Stimulated activated memory B cell treated with anti-CD40 and anti-IgM and Interleukin-4, amounts not matched to agents 10 μg/mL and 1 μg/mL and 100 μg/mL, for 72 hours (primary cell): ENCODE results near the gene ALAS1.

ENCODE experiments used
- ATAC-seq: fragments of 150-1000 bp; cut with Tn5 transposase; 2 replicates; pipeline ENCODE4 v1.10.0; 2021
- H3K27ac Mint-ChIP-seq: one replicate; pipeline ENCODE4 v1.8.0; 2022; ENCODE audit warnings: mild to moderate bottlenecking, mixed read lengths
- H3K27me3 Mint-ChIP-seq: one replicate; pipeline ENCODE4 v1.8.0; 2022; ENCODE audit warnings: mixed read lengths
- H3K36me3 Mint-ChIP-seq: one replicate; pipeline ENCODE4 v1.8.0; 2022; ENCODE audit warnings: mixed read lengths
- H3K4me1 Mint-ChIP-seq: one replicate; pipeline ENCODE4 v1.8.0; 2022; ENCODE audit warnings: mixed read lengths
- H3K4me3 Mint-ChIP-seq: one replicate; pipeline ENCODE4 v1.8.0; 2022; ENCODE audit warnings: mild to moderate bottlenecking, moderate library complexity, mixed read lengths
- H3K9me3 Mint-ChIP-seq: one replicate; pipeline ENCODE4 v1.8.0; 2022; ENCODE audit warnings: mixed read lengths

Gene ALAS1

GRCh38 chr3:52203701-52204100, 5.7 kb downstream of the ALAS1 start:
- peak overlapping the region; percentile 36 for H3K27ac Mint-ChIP-seq
- no peaks in the 10 kb centered on the region for H3K9me3 Mint-ChIP-seq
- H3K36me3 Mint-ChIP-seq: peaks cover 64% of the 10 kb centered on the region
- H3K4me1 Mint-ChIP-seq: peaks cover 38% of the 10 kb centered on the region
- no peak for ATAC-seq
- no peaks in the 10 kb centered on the region for H3K27me3 Mint-ChIP-seq
- no peak overlapping the region for H3K4me3 Mint-ChIP-seq

GRCh38 chr3:52204337-52205073, 6.5 kb downstream of the ALAS1 start:
- H3K36me3 Mint-ChIP-seq: peaks cover 70% of the 10 kb centered on the region

GRCh38 chr3:52205727-52206372, 7.9 kb downstream of the ALAS1 start:
- peaks cover 77% of the 10 kb centered on the region for H3K36me3 Mint-ChIP-seq
- H3K9me3 Mint-ChIP-seq: no peaks in the 10 kb centered on the region
- peaks cover 24% of the 10 kb centered on the region for H3K4me1 Mint-ChIP-seq
- no peak overlapping the region for H3K27ac Mint-ChIP-seq
- no peak for ATAC-seq
- no peaks in the 10 kb centered on the region for H3K27me3 Mint-ChIP-seq
- no peak overlapping the region for H3K4me3 Mint-ChIP-seq

More at GRCh38 chr3:52204337-52205073, 6.5 kb downstream of the ALAS1 start:
- no peaks in the 10 kb centered on the region for H3K27me3 Mint-ChIP-seq
- no peak for ATAC-seq
- no peak overlapping the region for H3K4me3 Mint-ChIP-seq
- no peaks in the 10 kb centered on the region for H3K9me3 Mint-ChIP-seq
- H3K27ac Mint-ChIP-seq: no peak overlapping the region
- H3K4me1 Mint-ChIP-seq: peaks cover 30% of the 10 kb centered on the region

GRCh38 chr3:52208556-52208955, 10.6 kb downstream of the ALAS1 start:
- Mint-ChIP-seq H3K9me3 (no peaks in the 10 kb centered on the region), H3K4me1 (no peaks in the 10 kb centered on the region), H3K27ac (no peak overlapping the region), H3K36me3 (peaks cover 74% of the 10 kb centered on the region), H3K27me3 (no peaks in the 10 kb centered on the region), H3K4me3 (no peak overlapping the region)
- no peak for ATAC-seq

- peak overlapping the region; percentile 30 for H3K27ac Mint-ChIP-seq
- no peak for ATAC-seq
- no peaks in the 10 kb centered on the region for H3K27me3 Mint-ChIP-seq
- no peak overlapping the region for H3K4me3 Mint-ChIP-seq
- peaks cover 73% of the 10 kb centered on the region for H3K36me3 Mint-ChIP-seq
- no peaks in the 10 kb centered on the region for H3K9me3 Mint-ChIP-seq
- H3K4me1 Mint-ChIP-seq: peaks cover 4% of the 10 kb centered on the region
Observed at GRCh38 chr3:52210037-52210436, 12.1 kb downstream of the ALAS1 start.

- Mint-ChIP-seq H3K4me3 (no peak overlapping the region), H3K27ac (no peak overlapping the region), H3K27me3 (no peaks in the 10 kb centered on the region), H3K4me1 (peaks cover 10% of the 10 kb centered on the region), H3K9me3 (no peaks in the 10 kb centered on the region), H3K36me3 (peaks cover 77% of the 10 kb centered on the region)
- no peak for ATAC-seq
Observed at GRCh38 chr3:52210550-52211046, 12.6 kb downstream of the ALAS1 start.

- no peak for ATAC-seq
- Mint-ChIP-seq H3K27me3 (no peaks in the 10 kb centered on the region), H3K9me3 (no peaks in the 10 kb centered on the region), H3K4me3 (no peak overlapping the region), H3K4me1 (peaks cover 13% of the 10 kb centered on the region), H3K36me3 (peaks cover 80% of the 10 kb centered on the region), H3K27ac (no peak overlapping the region)
Observed at GRCh38 chr3:52211268-52211891, 13.4 kb downstream of the ALAS1 start.

- no peak overlapping the region for H3K27ac Mint-ChIP-seq
Observed at GRCh38 chr3:52213005-52213404, 15.0 kb downstream of the ALAS1 start.

GRCh38 chr3:52213901-52214300, 15.9 kb downstream of the ALAS1 start:
- no peaks in the 10 kb centered on the region for H3K27me3 Mint-ChIP-seq
- peaks cover 38% of the 10 kb centered on the region for H3K4me1 Mint-ChIP-seq
- H3K9me3 Mint-ChIP-seq: no peaks in the 10 kb centered on the region
- ATAC-seq: no peak
- H3K4me3 Mint-ChIP-seq: no peak overlapping the region
- H3K27ac Mint-ChIP-seq: no peak overlapping the region
- H3K36me3 Mint-ChIP-seq: peaks cover 68% of the 10 kb centered on the region

More at GRCh38 chr3:52213005-52213404, 15.0 kb downstream of the ALAS1 start:
- peaks cover 29% of the 10 kb centered on the region for H3K4me1 Mint-ChIP-seq
- no peaks in the 10 kb centered on the region for H3K27me3 Mint-ChIP-seq
- H3K36me3 Mint-ChIP-seq: peaks cover 76% of the 10 kb centered on the region
- no peak overlapping the region for H3K4me3 Mint-ChIP-seq
- ATAC-seq: no peak
- no peaks in the 10 kb centered on the region for H3K9me3 Mint-ChIP-seq

- Mint-ChIP-seq H3K4me1 (peaks cover 52% of the 10 kb centered on the region), H3K9me3 (no peaks in the 10 kb centered on the region), H3K4me3 (no peak overlapping the region), H3K27me3 (no peaks in the 10 kb centered on the region), H3K36me3 (peaks cover 63% of the 10 kb centered on the region), H3K27ac (no peak overlapping the region)
- no peak for ATAC-seq
Observed at GRCh38 chr3:52215351-52215750, 17.4 kb downstream of the ALAS1 start.

- Mint-ChIP-seq H3K9me3 (no peaks in the 10 kb centered on the region), H3K27me3 (no peaks in the 10 kb centered on the region), H3K27ac (peak overlapping the region; percentile 40), H3K4me1 (peaks cover 66% of the 10 kb centered on the region), H3K36me3 (peaks cover 57% of the 10 kb centered on the region), H3K4me3 (no peak overlapping the region)
- ATAC-seq: no peak
Observed at GRCh38 chr3:52216585-52217408, 18.8 kb downstream of the ALAS1 start.

GRCh38 chr3:52217409-52217805, 19.4 kb downstream of the ALAS1 start:
- H3K9me3 Mint-ChIP-seq: no peaks in the 10 kb centered on the region
- ATAC-seq: no peak
- H3K4me1 Mint-ChIP-seq: peaks cover 72% of the 10 kb centered on the region
- H3K27ac Mint-ChIP-seq: peak overlapping the region; percentile 40
- H3K4me3 Mint-ChIP-seq: no peak overlapping the region
- H3K27me3 Mint-ChIP-seq: no peaks in the 10 kb centered on the region
- peaks cover 58% of the 10 kb centered on the region for H3K36me3 Mint-ChIP-seq

GRCh38 chr3:52218026-52218425, 20.1 kb downstream of the ALAS1 start:
- Mint-ChIP-seq H3K27me3 (no peaks in the 10 kb centered on the region), H3K4me3 (no peak overlapping the region), H3K4me1 (peaks cover 78% of the 10 kb centered on the region), H3K9me3 (no peaks in the 10 kb centered on the region), H3K36me3 (peaks cover 58% of the 10 kb centered on the region), H3K27ac (peak overlapping the region; percentile 40)
- no peak for ATAC-seq

GRCh38 chr3:52218454-52218853, 20.5 kb downstream of the ALAS1 start:
- Mint-ChIP-seq H3K27me3 (no peaks in the 10 kb centered on the region), H3K9me3 (no peaks in the 10 kb centered on the region), H3K36me3 (peaks cover 58% of the 10 kb centered on the region), H3K27ac (peak overlapping the region; percentile 40), H3K4me1 (peaks cover 83% of the 10 kb centered on the region), H3K4me3 (no peak overlapping the region)
- ATAC-seq: no peak
